K562 (cell line): ENCODE data around the gene UNC50. TPM values are rescaled to one million over a fixed set of nuclear protein-coding genes. Genes with fewer than 3 reads are reported as not detected.

Experiments
- ARID1B ChIP-seq: fragments of 450-650 bp; IDR thresholded peaks from 2 replicates; pipeline ENCODE4 v1.6.1; 2016; ENCODE audit warnings: antibody characterized with exemption, mild to moderate bottlenecking, inconsistent platforms
- POLR2A ChIP-seq: fragments of 450-650 bp; conservative IDR thresholded peaks from 2 replicates; pipeline ENCODE4 v1.6.1; 2016
- polyA plus RNA-seq, 8 experiments: library from polyadenylated mRNA; depleted of rRNA in 4 of 8; stranded (reverse) in 5 of 8; unstranded in 3 of 8; fragments of >200 nt; fragmentation: Nextera tagmentation in 2 of 8; fragmentation: Illumina TruSeq in 1 of 8; extraction: Ambion mirVana in 2 of 8; extraction: Trizol in 1 of 8; gene quantifications; 2 replicates each; pipeline versions ENCODE4 v1.2.1 to v1.2.3, GENCODE V29; 2011 to 2014; ENCODE audit warnings: inconsistent platforms in 1 of 8, missing spikeins in 1 of 8
- total RNA-seq, 7 experiments: library from RNA; depleted of rRNA in 6 of 7; stranded (reverse); fragments of >200 nt in 6 of 7; fragmentation: Illumina TruSeq in 2 of 7; extraction: Trizol in 2 of 7; gene quantifications; 2 replicates each; pipeline versions ENCODE4 v1.2.1 to v1.2.3, GENCODE V29; 2011 to 2021; ENCODE audit warnings: low replicate concordance in 1 of 7
- TF ChIP-seq, protein P1 (sequence below), 2 experiments: fragments of 450-650 bp; formaldehyde crosslinking in 1 of 2; IDR thresholded peaks; 2 replicates each; pipeline versions ENCODE4 v1.4.0 to v1.6.1; 2014 to 2020; ENCODE audit warnings: mild to moderate bottlenecking in 2 of 2, borderline replicate concordance in 1 of 2, low read depth in 1 of 2

Gene UNC50
- total and polyA plus RNA-seq, 9 of the 15 experiments (the other 6 are each of a cell fraction or from before 2014, with no cell fraction given), result 30.0 to 52.9 (median 35.9) TPM

DNA sequence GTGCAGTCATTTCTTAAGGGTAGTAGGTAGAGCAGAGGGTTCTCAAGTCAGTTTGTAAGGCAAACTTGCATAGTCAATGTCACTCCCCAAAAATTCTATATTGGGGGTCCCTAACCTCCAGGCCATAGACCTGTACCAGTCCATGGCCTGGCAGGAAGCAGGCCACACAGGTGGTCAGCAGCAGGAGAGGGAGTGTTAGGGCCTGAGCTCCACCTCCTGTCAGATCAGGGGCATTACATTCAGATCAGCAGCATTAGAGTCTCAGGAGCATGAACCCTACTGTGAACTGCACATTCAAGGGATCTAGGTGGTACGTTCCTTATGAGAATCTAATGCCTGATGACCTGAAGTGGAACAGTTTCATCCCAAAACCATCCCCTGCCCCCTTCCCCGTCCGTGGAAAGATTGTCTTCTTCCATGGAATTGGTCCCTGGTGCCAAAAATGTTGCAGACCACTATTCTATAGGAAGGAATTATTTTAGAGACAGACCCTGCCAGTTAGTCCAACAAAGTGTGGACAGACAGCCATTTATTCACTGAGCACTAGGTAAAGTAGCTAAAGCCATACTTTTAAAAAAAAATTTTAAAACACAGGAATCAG is 6.8 kb upstream of the UNC50 start (continued):
- TF ChIP-seq, protein P1, sequence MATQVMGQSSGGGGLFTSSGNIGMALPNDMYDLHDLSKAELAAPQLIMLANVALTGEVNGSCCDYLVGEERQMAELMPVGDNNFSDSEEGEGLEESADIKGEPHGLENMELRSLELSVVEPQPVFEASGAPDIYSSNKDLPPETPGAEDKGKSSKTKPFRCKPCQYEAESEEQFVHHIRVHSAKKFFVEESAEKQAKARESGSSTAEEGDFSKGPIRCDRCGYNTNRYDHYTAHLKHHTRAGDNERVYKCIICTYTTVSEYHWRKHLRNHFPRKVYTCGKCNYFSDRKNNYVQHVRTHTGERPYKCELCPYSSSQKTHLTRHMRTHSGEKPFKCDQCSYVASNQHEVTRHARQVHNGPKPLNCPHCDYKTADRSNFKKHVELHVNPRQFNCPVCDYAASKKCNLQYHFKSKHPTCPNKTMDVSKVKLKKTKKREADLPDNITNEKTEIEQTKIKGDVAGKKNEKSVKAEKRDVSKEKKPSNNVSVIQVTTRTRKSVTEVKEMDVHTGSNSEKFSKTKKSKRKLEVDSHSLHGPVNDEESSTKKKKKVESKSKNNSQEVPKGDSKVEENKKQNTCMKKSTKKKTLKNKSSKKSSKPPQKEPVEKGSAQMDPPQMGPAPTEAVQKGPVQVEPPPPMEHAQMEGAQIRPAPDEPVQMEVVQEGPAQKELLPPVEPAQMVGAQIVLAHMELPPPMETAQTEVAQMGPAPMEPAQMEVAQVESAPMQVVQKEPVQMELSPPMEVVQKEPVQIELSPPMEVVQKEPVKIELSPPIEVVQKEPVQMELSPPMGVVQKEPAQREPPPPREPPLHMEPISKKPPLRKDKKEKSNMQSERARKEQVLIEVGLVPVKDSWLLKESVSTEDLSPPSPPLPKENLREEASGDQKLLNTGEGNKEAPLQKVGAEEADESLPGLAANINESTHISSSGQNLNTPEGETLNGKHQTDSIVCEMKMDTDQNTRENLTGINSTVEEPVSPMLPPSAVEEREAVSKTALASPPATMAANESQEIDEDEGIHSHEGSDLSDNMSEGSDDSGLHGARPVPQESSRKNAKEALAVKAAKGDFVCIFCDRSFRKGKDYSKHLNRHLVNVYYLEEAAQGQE (IDR thresholded peaks at IDR 0.05; ENCODE audit: borderline replicate concordance), result peak; percentile 56; the same call in 1 of the 2 replicates
- TF ChIP-seq, protein P1 (CRISPR knock-in tag; IDR thresholded peaks at IDR 0.05; ENCODE audit: low read depth), result no peak
- 0 out of 2 replicates have a peak, but pooled peaks have one; percentile 33 for TF ChIP-seq POLR2A
- no peak for TF ChIP-seq ARID1B
